Measurements from ENCODE around the gene HERC3.

The HERC3 gene

DNA sequence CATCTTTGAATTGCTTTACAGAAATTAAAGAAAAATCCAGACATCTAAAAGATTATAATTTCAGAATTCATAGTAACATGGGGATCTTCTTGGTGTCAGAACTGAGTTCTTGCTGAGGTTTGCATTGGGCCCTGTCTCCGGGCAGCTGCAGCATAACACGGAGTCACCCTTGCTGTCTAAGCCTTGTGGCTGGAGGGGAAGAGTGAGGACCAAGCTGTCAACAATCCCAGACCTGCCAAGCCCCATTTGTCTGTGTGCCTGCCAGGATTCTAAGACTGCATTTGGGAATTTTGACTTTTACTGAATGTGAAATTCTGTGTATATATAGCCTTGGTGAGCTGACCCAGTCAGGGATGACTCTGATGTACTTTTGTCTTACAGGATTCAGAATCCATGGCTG lies 130.5 kb downstream of the HERC3 start:
- DNase-seq: no peak

DNA sequence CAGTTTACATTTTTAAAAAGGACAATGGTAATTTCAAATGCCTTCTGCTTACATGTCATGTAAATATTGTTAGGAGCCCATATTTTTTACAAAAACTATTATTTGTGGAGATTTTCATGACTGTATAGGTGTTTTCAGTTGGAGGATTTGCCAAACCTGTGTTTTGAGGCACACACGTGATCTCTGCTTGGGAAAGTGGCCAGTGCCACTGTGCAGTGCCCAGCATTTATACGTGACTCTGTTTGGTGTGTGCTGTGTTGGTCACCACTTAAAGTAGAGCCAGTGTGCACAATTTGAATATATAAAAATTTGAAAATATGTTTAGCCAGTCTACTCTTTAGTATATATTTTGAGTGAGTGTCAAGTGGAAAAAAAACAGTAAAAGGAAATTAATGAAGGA lies 132.1 kb downstream of the HERC3 start:
- no peak for DNase-seq

- no peak for DNase-seq
Observed at GRCh38 chr4:88725143-88725542, 132.9 kb downstream of the HERC3 start.

DNA sequence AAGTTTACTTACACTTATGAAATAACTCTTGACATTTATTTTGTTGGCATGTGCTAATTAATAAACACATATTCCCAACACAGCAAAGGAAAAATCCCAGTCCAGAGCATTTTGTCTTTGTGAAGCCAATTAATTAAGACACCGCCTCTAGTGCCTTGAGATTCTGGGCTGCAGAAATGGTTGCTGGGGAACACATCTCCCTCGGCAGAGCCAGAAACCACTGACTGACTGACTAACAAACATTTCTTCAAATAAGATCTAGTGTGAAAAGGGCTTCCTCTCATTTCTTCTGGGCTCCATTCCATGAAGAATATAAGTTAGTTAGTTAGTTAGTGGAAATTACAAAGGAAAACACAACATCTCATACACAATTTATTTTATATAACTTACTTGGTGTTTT lies 133.7 kb downstream of the HERC3 start:
- DNase-seq: no peak

DNA sequence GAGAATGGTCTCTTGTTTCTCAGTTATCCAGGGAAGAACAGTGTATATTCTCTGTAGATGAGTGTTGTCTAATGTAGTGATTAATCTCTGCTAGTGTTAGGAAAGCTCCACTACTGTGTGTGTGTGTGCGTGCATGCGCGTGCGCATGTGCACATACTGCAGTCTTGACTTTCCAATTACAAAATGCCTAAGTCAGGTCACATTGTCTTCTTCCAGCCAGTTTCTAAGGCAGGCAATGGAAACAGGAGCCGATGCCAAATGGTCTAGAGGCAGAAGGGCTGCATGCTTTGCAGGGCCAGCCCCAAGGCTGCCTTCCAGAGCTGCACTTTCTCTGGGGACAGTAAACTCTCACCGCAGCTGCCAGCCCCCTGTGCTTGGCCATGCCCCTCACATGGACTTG lies 135.9 kb downstream of the HERC3 start:
- DNase-seq: no peak

- no peak for DNase-seq
Observed at GRCh38 chr4:88729146-88729760, 137.0 kb downstream of the HERC3 start.

DNA sequence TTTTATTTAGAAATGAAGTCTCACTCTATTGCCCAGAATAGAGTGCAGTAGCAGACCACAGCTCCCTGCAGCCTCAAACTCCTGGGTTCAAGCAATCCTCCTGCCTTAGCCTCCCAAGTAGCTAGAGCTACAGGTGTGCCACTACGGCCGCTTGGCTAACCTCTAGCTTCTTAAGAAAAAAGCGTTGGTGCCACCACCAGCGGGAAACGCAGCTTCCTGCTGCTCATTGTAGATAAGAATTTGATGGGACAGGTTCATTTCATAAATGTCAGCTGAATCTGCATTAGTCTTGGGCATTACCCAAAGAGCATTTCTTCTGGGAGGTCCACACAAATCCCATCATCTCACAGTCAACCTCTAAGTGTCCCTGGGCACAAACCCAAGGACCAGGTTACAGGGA lies 138.5 kb downstream of the HERC3 start:
- no peak for DNase-seq

DNA sequence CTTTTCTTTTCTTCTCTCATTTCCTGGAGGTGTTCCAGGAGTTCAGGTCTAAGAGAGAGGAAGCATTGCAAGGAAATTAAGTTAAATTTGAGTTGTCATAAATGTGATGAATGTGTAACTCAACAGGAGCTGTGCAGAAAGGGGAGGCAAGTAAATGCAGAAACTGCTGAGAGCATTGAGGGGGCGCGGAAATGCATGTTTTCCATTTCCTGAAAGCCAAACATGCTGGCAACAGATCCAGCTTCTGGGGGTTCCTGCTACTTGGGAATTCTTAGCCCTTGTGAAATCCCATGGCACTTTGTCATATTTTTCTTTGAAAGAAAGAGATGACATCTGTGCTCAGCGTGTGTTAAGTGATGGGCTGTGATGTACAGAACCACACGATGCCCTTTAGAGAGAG lies 139.1 kb downstream of the HERC3 start:
- no peak for DNase-seq

- no peak for DNase-seq
Observed at GRCh38 chr4:88732714-88733368, 140.6 kb downstream of the HERC3 start.

DNA sequence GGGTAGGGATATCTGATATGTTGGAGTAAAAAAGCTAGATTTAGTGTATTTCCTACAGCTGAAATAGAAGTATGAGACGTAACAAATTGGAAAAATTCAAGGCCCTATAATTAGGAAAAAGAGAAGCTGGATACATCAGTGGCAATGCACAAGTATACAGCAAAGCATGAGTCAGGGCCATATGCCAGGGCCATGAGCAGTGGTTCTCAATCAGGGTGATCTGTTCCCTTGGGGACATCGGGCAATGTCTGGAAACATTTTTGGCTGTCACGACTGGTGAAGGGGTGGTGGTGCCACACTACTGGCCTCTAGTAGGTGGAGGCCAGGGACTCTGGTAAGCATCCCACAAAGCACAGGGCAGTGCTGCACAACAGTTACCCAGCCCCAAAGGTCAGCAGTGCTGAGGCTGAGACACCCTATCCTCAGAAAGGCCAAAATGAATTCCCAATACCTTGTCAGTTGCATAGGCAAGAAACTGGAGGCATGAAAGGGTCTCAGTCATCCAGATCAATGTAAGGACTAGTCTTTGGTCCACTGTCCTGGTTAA lies 142.2 kb downstream of the HERC3 start:
- no peak for DNase-seq

DNA sequence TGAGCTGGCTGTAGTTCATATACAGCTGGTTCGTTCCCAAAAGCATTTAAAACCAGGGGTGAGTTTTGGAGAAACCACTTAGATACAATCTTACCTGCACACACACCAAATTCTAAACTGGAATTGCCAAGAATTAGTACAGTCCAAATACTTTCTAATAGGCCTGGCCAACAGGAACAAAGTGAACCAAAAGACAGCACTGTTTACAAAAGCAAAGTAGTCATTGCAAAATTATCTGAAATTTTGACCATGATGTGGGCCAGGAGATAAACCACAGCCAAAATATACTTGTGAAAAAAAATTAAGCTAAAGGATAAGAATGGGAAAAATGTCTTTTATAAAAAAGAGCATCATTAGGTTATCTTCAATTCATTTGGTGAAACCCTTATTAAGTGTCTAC lies 143.3 kb downstream of the HERC3 start:
- DNase-seq: no peak

DNA sequence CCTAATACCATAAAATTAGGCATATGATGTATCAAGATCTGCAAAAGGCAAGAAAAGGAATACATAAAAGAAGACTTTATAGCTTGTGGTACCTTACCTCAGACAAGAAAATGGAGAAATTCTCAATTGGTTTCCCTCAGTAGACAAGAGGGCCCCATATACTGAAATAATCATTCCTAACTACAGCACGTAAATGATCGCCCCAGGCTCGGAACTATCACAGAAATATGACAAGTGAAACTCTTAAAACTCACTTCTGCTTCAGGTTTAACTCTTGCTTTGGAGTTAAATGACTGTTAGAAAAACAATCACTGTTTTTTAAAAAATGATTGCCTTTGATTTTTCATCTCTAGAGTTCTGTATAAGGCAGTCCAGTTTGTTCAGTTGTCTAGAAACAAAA lies 144.0 kb downstream of the HERC3 start:
- no peak for DNase-seq

- DNase-seq: no peak
Observed at GRCh38 chr4:88737307-88737941, 145.1 kb downstream of the HERC3 start.

GRCh38 chr4:88738180-88738579 lies 145.9 kb downstream of the HERC3 start:
- DNase-seq: no peak

- DNase-seq: no peak
Observed at GRCh38 chr4:88742561-88742960, 150.3 kb downstream of the HERC3 start.

DNA sequence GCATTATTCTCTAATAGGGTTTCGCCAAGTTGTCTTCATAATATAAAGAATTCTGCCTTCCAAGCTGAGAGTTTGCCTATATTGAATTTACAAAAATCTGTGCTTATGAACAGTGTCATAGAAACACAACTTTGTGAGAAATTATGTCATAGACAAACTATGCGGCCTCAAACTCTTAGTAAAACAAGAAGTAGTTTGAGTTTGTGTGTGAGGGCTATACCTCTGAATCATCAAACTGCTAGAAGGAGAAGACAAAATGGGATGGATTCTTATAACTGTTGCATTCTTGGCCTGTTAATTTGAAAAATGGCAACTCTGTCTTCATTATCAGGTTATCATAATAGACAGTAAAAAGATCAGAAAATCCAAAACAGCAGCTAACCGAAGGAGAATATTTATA lies 151.4 kb downstream of the HERC3 start:
- no peak for DNase-seq

- no peak for DNase-seq
Observed at GRCh38 chr4:88744609-88745008, 152.3 kb downstream of the HERC3 start.

DNA sequence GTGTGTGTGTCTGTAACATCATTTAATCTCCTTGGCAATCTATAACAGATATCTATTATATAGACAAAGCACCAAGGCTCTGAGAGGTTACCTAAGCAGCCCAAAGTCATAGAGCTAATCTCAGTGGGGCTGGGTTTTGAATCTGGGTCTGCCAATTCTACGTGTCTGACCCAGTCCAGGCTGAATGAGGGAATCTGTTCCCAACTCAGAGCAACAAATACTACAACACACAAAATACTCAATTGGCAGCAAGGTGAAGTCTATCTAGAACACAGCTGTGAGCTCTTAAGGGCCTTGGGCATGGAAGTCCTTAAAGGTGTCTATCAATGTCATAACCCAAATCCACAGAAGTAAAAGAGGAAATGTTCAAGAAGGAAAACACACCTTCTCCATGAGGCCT lies 152.9 kb downstream of the HERC3 start:
- no peak for DNase-seq

- DNase-seq: no peak
Observed at GRCh38 chr4:88745581-88746163, 153.4 kb downstream of the HERC3 start.

DNA sequence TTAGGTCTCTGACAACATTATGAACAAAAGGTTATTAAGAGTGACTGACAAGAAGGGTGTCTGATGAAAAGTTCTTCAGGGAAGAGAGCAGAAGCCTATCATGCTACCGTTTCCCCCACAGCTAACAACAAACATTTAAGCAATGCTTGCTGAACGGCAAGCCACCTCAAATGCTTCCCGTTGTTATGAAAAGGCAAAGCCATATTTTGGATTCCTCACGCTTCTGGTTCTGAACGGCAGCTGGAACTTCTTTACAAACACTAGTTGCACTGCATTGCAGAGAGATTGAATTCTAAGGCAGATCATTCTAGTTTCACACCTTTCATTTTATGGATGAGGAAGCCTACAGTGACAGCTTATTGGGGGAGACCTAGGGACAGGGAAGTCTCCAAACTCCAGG lies 153.9 kb downstream of the HERC3 start:
- DNase-seq: no peak

- no peak for DNase-seq
Observed at GRCh38 chr4:88747351-88747750, 155.1 kb downstream of the HERC3 start.

DNA sequence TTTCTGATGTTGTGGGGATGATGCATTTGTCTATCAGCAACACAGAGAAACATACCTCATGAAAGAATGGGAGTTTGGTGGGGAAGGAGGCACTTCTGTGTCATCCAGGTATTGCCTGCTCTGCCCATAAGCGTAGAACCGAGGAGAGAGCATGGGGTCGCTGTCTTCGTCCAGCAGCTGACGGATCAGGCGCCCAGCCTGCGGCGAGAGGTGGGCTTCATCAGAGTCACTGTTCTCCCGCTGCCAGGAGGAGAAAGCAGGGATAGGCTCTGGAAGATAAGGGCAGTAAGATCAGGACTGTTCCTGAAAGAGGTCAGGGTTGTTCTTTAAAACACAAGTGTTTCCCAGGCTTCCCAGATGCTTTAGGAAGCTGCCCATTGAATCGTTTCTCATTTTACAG lies 158.1 kb downstream of the HERC3 start:
- no peak for DNase-seq

DNA sequence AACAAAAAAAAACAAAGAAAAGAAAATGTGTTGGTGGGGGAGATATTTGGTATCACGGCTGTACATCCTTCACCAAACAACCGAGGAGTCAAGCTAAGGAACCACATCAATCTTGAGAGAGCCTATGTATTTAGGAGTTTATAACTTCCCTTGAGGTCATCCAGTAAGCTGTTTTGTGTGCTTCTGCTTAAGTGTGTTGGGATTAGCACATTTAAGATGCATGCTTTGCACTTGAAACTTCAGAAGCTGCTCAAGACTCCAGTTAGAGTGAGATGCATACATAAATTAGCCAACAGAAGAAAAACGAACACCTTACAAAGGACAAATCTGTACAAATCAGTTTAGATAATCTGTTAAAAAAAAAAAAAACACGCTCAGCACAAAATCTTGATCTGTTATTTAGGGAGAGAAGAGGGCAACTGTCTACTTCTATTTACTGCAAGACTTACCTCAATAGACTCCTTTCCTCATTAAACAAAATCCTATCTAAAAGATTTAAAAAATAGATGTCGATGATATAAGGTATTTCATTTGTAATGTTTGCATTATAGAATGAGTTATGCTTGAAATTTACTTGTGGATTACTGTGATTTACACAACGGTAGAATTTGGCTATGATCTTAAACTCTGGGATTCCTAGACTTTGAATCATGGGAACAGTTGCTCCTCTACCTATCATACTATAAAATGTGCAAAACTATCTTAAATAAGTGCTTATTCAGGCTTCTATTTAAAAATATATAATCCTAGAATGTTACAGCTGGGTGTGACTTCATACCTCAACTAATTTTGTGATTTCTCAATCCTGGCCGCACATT lies 159.2 kb downstream of the HERC3 start:
- no peak for DNase-seq

Measured in SHP77 (cell line).